OCI-LY3 (cell line): Measurements from ENCODE around the gene FYB2.

ENCODE experiments used
- EZH2phosphoT487 ChIP-seq: fragments of 200-600 bp; shearing (Covaris generic); IDR thresholded peaks from 2 replicates; pipeline ENCODE4 v1.6.1; 2018; ENCODE audit warnings: antibody characterized with exemption, mixed run types, low read depth
- TF ChIP-seq, protein P1 (sequence below): fragments of 200-600, 300-600 bp; sonication (generic); IDR thresholded peaks from 2 replicates; pipeline ENCODE4 v1.5.1; 2014; ENCODE audit warnings: antibody characterized with exemption, low read length, low read depth

DNA sequence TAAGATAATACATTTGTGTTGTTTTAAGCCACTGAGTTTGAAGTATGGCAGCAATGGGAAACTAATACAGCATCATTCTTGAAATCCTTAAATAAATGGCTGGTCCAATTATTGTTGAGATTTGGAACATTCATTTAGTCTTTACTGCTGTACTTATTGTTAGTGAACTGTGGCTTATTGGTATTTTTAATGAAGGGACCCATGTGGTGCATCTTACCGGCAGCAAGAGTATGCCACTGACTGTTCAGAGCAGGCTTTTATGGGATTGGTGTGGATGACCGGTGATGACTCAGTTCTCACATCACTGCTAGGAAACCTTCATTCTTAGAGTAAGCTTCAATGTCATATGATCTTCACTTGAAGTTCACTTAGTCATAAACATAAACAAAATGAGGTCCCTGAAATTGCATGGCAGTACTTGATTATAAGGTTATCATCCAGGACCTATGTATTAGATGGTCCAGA lies 142.6 kb downstream of the FYB2 start:
- TF ChIP-seq, protein P1, sequence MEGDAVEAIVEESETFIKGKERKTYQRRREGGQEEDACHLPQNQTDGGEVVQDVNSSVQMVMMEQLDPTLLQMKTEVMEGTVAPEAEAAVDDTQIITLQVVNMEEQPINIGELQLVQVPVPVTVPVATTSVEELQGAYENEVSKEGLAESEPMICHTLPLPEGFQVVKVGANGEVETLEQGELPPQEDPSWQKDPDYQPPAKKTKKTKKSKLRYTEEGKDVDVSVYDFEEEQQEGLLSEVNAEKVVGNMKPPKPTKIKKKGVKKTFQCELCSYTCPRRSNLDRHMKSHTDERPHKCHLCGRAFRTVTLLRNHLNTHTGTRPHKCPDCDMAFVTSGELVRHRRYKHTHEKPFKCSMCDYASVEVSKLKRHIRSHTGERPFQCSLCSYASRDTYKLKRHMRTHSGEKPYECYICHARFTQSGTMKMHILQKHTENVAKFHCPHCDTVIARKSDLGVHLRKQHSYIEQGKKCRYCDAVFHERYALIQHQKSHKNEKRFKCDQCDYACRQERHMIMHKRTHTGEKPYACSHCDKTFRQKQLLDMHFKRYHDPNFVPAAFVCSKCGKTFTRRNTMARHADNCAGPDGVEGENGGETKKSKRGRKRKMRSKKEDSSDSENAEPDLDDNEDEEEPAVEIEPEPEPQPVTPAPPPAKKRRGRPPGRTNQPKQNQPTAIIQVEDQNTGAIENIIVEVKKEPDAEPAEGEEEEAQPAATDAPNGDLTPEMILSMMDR: no peak
- no peak for TF ChIP-seq EZH2phosphoT487
